ENCODE measurements around the gene AUP1. TPM values are rescaled to one million over a fixed set of nuclear protein-coding genes. Genes with fewer than 3 reads are reported as not detected.
A peak's percentile ranks its signal among the peaks of the same experiment; 100 is the strongest.

The AUP1 gene
- total and polyA plus RNA-seq, 9 of the 15 experiments (the other 6 are each of a cell fraction or from before 2014, with no cell fraction given) = 70.7 to 245 (median 165) TPM

DNA sequence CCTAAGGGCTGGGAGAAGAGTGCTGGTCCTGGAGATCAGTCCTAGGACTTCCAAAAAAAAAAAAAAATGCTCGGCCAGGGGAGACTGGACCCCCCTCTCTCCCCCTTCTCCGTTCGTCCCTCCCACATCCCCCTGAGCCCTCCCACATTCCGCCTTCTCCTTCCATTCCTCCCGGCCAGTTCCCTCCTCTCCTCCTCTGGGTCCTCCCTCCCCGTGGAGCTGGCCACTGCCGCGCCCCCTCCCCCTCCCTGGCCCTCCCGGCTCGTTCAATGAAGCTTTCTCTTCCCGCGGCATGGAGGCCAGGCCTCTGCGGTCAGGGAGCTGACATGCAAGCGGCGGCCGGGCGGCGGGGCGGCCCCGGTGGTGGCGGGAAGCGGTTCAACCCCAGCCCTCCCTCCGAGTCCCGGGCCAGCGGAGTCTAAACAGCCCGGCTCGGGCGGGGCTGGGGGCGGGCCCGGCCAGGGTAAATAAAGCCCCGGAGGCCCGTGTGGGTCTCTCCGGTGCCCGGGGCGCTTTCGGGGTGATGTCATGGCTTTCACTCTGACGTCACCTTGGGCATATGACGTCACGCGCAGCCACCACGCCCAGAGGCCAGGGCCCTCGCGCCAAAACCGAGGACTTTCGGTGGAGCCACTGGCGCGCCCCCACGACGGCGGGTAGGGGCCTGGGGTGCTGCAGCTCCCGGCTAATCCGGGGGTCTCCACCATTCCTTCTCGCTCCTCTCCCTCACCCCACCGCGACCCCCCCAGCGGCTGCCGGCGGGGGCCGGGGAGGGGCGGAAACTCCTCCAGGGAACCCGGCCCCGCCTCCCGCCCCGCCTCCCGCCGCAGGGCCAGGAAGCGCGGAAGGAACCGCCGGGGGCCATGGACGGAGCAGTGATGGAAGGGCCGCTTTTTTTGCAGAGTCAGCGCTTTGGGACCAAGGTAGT lies 24.6 kb upstream of the AUP1 start, which contains the start of the genes DOK1 and LOXL3 (continued):
- no peak for TF ChIP-seq ZNF668 (CRISPR knock-in tag; IDR thresholded peaks at IDR 0.05)
- TF ChIP-seq EP300 (IDR thresholded peaks at IDR 0.05; ENCODE audit: low read length) = 0 out of 2 replicates have a peak, but pooled peaks have one; percentile 10
- no peak for TF ChIP-seq ZNF224 (CRISPR knock-in tag; IDR thresholded peaks at IDR 0.05)
- TF ChIP-seq BCL6 (CRISPR knock-in tag; IDR thresholded peaks at IDR 0.05) = no peak
- peak in 1 of 2 experiments; percentile 2; a peak in 1 of 4 replicates for TF ChIP-seq TEAD1 (CRISPR knock-in tag; IDR thresholded peaks at IDR 0.05)
- TF ChIP-seq, protein P1, sequence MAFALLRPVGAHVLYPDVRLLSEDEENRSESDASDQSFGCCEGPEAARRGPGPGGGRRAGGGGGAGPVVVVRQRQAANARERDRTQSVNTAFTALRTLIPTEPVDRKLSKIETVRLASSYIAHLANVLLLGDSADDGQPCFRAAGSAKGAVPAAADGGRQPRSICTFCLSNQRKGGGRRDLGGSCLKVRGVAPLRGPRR (CRISPR knock-in tag; IDR thresholded peaks at IDR 0.05) = no peak
- TF ChIP-seq, protein P2, sequence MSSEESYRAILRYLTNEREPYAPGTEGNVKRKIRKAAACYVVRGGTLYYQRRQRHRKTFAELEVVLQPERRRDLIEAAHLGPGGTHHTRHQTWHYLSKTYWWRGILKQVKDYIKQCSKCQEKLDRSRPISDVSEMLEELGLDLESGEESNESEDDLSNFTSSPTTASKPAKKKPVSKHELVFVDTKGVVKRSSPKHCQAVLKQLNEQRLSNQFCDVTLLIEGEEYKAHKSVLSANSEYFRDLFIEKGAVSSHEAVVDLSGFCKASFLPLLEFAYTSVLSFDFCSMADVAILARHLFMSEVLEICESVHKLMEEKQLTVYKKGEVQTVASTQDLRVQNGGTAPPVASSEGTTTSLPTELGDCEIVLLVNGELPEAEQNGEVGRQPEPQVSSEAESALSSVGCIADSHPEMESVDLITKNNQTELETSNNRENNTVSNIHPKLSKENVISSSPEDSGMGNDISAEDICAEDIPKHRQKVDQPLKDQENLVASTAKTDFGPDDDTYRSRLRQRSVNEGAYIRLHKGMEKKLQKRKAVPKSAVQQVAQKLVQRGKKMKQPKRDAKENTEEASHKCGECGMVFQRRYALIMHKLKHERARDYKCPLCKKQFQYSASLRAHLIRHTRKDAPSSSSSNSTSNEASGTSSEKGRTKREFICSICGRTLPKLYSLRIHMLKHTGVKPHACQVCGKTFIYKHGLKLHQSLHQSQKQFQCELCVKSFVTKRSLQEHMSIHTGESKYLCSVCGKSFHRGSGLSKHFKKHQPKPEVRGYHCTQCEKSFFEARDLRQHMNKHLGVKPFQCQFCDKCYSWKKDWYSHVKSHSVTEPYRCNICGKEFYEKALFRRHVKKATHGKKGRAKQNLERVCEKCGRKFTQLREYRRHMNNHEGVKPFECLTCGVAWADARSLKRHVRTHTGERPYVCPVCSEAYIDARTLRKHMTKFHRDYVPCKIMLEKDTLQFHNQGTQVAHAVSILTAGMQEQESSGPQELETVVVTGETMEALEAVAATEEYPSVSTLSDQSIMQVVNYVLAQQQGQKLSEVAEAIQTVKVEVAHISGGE (CRISPR knock-in tag; IDR thresholded peaks at IDR 0.05) = peak in 1 of 3 experiments; percentile 57; a peak in 2 of 6 replicates
- no peak for TF ChIP-seq MEF2D (tag; conservative IDR thresholded peaks at IDR 0.05; ENCODE audit: low read depth)
- TF ChIP-seq, protein P3, sequence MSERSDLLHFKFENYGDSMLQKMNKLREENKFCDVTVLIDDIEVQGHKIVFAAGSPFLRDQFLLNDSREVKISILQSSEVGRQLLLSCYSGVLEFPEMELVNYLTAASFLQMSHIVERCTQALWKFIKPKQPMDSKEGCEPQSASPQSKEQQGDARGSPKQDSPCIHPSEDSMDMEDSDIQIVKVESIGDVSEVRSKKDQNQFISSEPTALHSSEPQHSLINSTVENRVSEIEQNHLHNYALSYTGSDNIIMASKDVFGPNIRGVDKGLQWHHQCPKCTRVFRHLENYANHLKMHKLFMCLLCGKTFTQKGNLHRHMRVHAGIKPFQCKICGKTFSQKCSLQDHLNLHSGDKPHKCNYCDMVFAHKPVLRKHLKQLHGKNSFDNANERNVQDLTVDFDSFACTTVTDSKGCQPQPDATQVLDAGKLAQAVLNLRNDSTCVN (CRISPR knock-in tag; IDR thresholded peaks at IDR 0.05) = 0 out of 2 replicates have a peak, but pooled peaks have one; percentile 39
- no peak for TF ChIP-seq DDX20 (tag; IDR thresholded peaks at IDR 0.05; ENCODE audit: low read depth)
- no peak for TF ChIP-seq EWSR1 (IDR thresholded peaks at IDR 0.05; ENCODE audit: borderline replicate concordance, low read depth, partially characterized antibody)
- TF ChIP-seq ZBTB7A (IDR thresholded peaks at IDR 0.05; ENCODE audit: borderline replicate concordance, control insufficient read depth, low read depth, low read length) = peak; percentile 50; the same call in 1 of the 2 replicates
- no peak for TF ChIP-seq ETS1 (conservative IDR thresholded peaks at IDR 0.05; ENCODE audit: control insufficient read depth, low read depth, low read length)
- TF ChIP-seq HEY1 (CRISPR knock-in tag; IDR thresholded peaks at IDR 0.05; ENCODE audit: borderline replicate concordance) = no peak
- TF ChIP-seq SETDB1 (IDR thresholded peaks at IDR 0.05; ENCODE audit: low read length) = no peak
- peak; percentile 23; the same call in 1 of the 2 replicates for TF ChIP-seq ZNF444 (CRISPR knock-in tag; IDR thresholded peaks at IDR 0.05)
- no peak for TF ChIP-seq HNRNPUL1 (IDR thresholded peaks at IDR 0.05; ENCODE audit: low read length)
- TF ChIP-seq ATF1 (CRISPR knock-in tag; IDR thresholded peaks at IDR 0.05) = peak; percentile 90
- peak; percentile 100 for TF ChIP-seq ATF1 (tag; IDR thresholded peaks at IDR 0.05)
- TF ChIP-seq USF2 (CRISPR knock-in tag; IDR thresholded peaks at IDR 0.05) = 0 out of 2 replicates have a peak, but pooled peaks have one; percentile 22

All from K562 (cell line).